ENCODE measurements around the gene LMOD1. TPM values are rescaled to one million over a fixed set of nuclear protein-coding genes. Genes with fewer than 3 reads are reported as not detected.

The LMOD1 gene
- total and polyA plus RNA-seq, 3 donors from 2014 or later, result 31.4 to 46.3 (median 39.4) TPM

DNA sequence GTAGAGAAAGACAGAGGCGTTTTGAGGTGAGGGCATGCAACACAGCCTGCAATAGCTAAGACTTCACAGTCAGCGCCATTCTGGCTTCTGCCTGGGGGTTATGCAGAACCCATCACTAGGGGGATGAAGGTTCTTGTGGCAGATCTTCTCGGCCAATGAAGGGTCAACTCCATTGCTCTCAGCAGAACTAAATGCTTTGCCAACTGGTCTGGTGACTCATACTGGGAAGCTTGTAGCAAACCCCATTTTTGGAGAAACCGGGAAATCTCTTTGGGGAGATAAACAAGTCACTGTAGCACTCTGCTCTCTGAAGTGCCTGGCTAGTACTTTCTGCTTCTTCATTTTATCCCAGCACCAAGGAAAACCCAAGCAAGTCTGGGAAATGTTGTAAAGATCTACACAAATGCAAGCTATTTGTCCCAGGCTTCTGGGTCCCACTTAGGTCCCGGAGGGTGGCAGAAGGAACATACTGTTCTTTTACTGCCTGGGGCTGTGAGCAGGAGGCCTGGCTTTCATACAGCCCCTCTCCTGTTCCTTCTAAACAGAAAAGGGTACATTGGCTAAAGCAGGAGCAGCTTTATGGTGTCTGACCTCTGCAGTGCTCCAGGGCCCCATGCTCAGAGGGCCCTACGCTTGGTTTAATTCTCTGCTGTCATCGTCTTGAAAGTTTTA, 28.9 kb downstream of the LMOD1 start:
- WGBS, 2 donors, result 42 to 47% methylated on average over 6 to 7 of the region's 7 CpGs
- peak; percentile 62 for DNase-seq
- TF ChIP-seq POLR2A (IDR thresholded peaks at IDR 0.05) (no peak), CTCF (IDR thresholded peaks at IDR 0.05) (no peak)
- Histone ChIP-seq H3K27ac (peak overlapping the region; percentile 75 to 82), H3K27me3 (no peaks in the 10 kb centered on the region), H3K9me3 (no peaks in the 10 kb centered on the region), H3K4me1 (peaks cover 67% of the 10 kb centered on the region), H3K36me3 (ENCODE audit: low read depth, missing control alignments) (no peaks in the 10 kb centered on the region), H3K4me3 (no peak overlapping the region)
- intact Hi-C loops (cut with DNase I; ENCODE audit: low total_unique reads), result no loop called here

- no peaks in the 10 kb centered on the region for H3K9me3 ChIP-seq
- H3K27ac ChIP-seq, result peak overlapping the region; percentile 75 to 82
- no peaks in the 10 kb centered on the region for H3K36me3 ChIP-seq (ENCODE audit: low read depth, missing control alignments)
- DNase-seq, result peak; percentile 68
- H3K4me3 ChIP-seq, result no peak overlapping the region
- intact Hi-C loops (cut with DNase I; ENCODE audit: low total_unique reads), result no loop called here
- 33 to 45% methylated on average over 11 of the region's 11 CpGs for WGBS, 2 donors
- no peak for TF ChIP-seq POLR2A (IDR thresholded peaks at IDR 0.05)
- TF ChIP-seq CTCF (IDR thresholded peaks at IDR 0.05), result no peak
- H3K27me3 ChIP-seq, result no peaks in the 10 kb centered on the region
- peaks cover 75% of the 10 kb centered on the region for H3K4me1 ChIP-seq
Observed at GRCh38 chr1:201916649-201917249, 29.6 kb downstream of the LMOD1 start.

DNA sequence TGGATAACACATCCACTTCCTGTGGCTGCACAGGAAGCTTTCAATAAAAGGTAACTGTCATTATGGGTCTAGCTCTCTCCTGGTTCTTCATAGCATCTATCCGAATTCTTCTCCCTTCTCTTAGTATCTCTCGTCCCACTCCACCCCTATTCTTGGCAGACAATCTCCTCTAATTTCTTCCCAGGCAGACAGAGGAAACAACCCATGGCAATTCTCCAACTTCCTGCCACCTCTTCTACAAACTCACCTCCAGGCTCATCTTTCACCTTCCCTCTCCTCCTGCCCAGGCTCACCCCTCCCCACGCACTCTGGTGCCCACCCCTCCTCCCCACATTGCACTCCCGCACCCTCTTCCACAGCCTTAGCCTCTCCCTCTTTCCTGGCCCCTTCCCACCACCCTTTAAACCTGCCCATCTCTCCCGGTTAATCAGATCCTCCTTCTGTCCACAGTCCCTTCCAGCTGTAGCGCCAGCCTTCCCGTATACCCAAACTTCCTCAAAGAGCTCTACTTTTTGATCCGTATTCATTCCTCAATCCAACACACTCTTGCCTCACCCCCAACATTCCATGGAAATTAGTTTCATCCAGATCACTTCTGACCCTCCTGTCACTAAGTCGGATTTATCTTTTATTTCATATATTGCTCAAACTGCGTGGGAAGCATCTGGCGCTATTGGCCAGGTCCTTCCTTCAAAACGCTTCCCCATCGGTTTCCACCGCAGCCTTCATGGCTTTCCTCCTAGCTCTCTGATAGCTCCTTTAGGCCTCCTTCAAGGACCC, 31.7 kb downstream of the LMOD1 start:
- Histone ChIP-seq H3K9me3 (no peaks in the 10 kb centered on the region), H3K36me3 (ENCODE audit: low read depth, missing control alignments) (no peaks in the 10 kb centered on the region), H3K27me3 (no peaks in the 10 kb centered on the region), H3K4me3 (no peak overlapping the region), H3K4me1 (peaks cover 68% of the 10 kb centered on the region), H3K27ac (peak overlapping the region; percentile 27 to 45)
- DNase-seq, result no peak
- intact Hi-C loops (cut with DNase I; ENCODE audit: low total_unique reads), result no loop called here
- TF ChIP-seq POLR2A (IDR thresholded peaks at IDR 0.05) (no peak), CTCF (IDR thresholded peaks at IDR 0.05) (no peak)
- 76 to 82% methylated on average over 14 of the region's 14 CpGs for WGBS, 2 donors

DNA sequence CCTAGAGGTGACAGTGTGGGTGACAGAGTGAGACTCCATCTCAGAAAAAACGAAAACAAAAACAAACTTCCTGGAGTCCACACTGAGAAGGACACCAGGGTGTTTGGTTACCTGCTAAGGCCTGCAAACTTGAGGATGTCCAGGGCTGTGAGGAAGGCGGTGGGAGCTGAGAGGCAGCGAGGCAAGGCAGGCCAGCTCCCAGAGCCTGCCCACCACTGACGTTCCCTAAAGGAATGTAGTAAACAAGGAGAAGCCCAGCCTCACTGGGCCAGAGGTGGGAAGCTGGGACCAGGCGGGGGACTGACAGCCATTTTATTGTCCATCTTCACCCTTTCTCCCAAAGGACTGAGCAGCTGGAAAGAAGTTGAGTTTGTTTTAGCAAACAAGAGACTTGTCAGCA, 33.5 kb downstream of the LMOD1 start:
- Histone ChIP-seq H3K4me1 (peaks cover 57% of the 10 kb centered on the region), H3K9me3 (no peaks in the 10 kb centered on the region), H3K36me3 (ENCODE audit: low read depth, missing control alignments) (no peaks in the 10 kb centered on the region), H3K4me3 (no peak overlapping the region), H3K27me3 (no peaks in the 10 kb centered on the region), H3K27ac (peak overlapping the region; percentile 27 to 81)
- intact Hi-C loops (cut with DNase I; ENCODE audit: low total_unique reads), result no loop called here
- 56 to 77% methylated on average over 5 of the region's 5 CpGs for WGBS, 2 donors
- DNase-seq, result peak; percentile 50
- TF ChIP-seq CTCF (IDR thresholded peaks at IDR 0.05) (no peak), POLR2A (IDR thresholded peaks at IDR 0.05) (no peak)
